Activated CD4-positive, CD25-positive, alpha-beta regulatory T cell treated with anti-CD3 and anti-CD28 coated beads, Interleukin-2, amount 50 U/mL, for 72 hours (primary cell): ENCODE measurements around the gene RAC2.

ENCODE experiments used
- DNase-seq: peaks from one replicate; pipeline ENCODE4 v3.0.0; 2021

RAC2 gene

DNA sequence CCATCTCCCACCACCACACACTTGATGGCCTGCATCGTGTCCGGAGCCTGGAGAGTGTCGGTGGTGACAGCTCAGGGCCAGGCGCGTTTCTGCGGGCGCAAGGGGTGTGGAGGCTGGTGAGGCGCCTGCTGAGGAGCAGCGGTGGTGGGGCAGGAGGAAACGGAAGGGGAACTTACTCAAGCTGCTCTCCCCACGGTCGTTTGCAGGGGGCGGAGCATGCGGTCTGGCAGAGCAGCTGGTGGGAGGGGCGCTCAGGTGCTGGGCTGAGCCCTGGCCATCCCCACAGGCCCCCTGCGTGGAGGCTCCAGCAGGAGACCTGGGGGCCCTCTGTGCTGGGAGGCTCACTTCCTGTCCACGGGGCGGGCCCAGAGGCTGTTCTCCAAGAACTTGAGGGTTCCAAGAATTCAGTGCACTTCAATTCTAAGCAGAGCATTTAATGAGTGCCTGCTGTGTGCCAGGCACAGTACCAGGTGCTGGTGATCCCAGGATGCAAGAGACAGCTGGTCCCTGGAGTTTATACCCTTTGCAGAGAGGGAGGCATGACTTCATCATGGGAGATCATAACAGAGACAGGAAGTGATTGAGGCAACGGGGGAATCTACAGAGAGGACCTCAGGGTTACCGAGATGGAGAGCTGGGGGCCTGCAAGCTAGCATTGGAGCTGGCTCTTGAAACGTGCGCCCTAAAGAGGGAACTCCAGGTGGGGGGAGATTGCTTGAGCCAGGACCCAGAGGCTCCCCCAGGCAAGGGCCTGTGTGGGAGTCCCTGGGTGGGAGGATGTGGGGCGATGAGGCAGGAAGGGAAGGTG is at the start of gene RAC2:
Gene RAC2, minus strand, starts transcription at position 156 of the 808 bp plus-strand sequence. Its CDS starts 121 bp downstream, at position 35.
- DNase-seq = peak; percentile 83

DNA sequence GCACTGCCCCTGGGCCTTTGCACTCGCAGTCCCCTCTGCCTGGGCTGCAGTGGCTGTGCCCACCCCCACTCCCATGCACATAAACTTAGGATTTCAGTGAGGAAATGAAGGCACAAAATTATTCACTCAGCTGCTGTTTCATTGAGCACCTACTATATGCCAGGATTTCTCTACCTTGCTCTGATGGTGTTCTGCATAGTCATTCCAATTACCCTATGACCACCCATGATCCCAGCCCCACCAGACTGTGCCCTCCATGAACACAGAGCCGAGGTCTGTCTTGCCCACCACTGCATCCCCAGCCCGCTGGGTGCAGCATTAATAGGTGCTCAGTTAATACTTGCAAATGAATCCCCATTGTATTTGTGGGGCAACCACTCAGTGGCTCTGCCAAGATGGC is 49.1 kb upstream of the RAC2 start:
- no peak for DNase-seq

DNA sequence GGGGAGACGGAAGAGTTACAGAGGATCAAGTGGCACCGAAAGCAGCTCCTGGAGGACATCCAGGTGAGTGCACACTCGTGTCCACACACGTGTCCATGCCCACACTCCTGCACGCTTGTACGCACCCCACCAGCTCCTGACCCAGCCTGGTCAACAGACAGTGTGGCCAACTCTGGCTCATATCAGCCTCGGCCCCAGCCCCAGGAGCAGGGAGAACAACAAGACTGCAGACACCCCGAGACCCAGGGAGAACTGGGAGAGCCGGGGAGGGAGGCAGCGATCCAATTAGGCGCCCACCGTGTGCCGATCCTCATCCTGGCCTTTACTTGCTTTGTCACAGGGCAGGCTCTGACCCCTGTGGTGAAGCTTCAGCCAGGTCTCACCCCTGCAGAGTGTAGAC is 48.6 kb upstream of the RAC2 start:
- no peak for DNase-seq

GRCh38 chr22:37291559-37292298 is 47.7 kb upstream of the RAC2 start:
- no peak for DNase-seq

- DNase-seq = no peak
Observed at GRCh38 chr22:37290737-37291136, 46.7 kb upstream of the RAC2 start.

GRCh38 chr22:37289156-37289735 is 45.2 kb upstream of the RAC2 start:
- DNase-seq = no peak

GRCh38 chr22:37288521-37288920 is 44.5 kb upstream of the RAC2 start:
- no peak for DNase-seq

GRCh38 chr22:37287550-37287951 is 43.5 kb upstream of the RAC2 start:
- no peak for DNase-seq

- DNase-seq = no peak
Observed at GRCh38 chr22:37285937-37286336, 41.9 kb upstream of the RAC2 start.

- no peak for DNase-seq
Observed at GRCh38 chr22:37284805-37285355, 40.8 kb upstream of the RAC2 start.

GRCh38 chr22:37284126-37284804 is 40.2 kb upstream of the RAC2 start:
- no peak for DNase-seq

GRCh38 chr22:37283393-37283937 is 39.4 kb upstream of the RAC2 start:
- no peak for DNase-seq

DNA sequence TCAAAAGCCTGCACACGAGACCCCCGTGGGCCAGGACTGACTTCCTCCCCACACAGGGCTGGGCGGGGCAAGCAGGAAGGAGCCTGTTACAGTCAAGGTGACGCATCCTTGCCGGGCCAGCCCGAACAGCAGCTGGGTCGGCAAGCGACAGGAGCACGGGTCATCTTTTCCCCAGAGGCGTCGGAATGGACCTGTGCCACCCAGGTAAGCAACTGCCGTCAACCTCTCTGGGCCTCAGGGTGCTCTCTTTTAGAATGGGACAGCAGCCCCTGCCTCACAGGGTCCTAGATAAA is 38.3 kb upstream of the RAC2 start, which contains the start of gene CYTH4:
Gene CYTH4, plus strand, starts transcription at position 124 of the 293 bp plus-strand sequence. Its CDS starts 62 bp downstream, at position 186.
- peak; percentile 74 for DNase-seq

- DNase-seq = no peak
Observed at GRCh38 chr22:37281646-37282384, 37.7 kb upstream of the RAC2 start.

GRCh38 chr22:37281195-37281594 is 37.1 kb upstream of the RAC2 start:
- DNase-seq = no peak

- no peak for DNase-seq
Observed at GRCh38 chr22:37280718-37281117, 36.6 kb upstream of the RAC2 start.

GRCh38 chr22:37279331-37280181 is 35.5 kb upstream of the RAC2 start:
- DNase-seq = no peak

DNA sequence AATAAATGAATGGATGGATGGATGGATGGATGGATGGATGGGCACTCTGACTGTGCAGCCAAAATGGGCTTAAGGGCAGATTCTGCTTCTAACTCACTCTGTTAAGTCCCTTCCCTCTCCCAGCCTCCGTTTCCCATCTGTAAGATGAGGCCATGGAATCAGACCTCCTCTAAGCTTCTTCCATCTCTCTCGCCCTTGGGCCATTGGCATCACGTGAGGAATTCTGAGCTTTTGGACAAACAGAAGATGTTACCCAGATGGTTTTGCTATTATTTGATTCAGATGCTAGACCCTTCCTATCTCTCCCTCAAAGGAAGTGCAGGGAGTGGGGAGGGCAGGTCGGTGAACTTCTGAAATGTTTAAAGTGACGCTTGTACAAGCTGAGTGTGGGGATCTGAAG is 34.2 kb upstream of the RAC2 start:
- no peak for DNase-seq

DNA sequence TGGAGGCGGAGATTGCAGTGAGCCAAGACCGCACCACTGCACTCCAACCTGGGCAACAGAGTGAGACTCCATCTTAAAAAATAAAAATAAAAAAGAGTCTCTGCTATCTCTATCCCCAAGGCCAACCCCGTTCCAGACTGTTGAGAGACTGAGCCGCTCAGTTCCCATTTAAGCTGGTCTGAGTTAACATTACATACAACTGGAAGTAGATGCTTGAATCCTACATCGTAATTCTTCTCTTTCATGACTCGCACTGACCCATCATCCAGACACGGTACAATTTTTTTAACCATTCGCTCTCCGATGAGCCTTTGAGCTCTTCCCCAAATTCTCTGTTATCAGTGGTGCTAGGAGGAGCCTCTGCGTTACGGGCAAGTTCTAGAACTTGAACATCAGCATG is 33.3 kb upstream of the RAC2 start:
- DNase-seq = no peak

DNA sequence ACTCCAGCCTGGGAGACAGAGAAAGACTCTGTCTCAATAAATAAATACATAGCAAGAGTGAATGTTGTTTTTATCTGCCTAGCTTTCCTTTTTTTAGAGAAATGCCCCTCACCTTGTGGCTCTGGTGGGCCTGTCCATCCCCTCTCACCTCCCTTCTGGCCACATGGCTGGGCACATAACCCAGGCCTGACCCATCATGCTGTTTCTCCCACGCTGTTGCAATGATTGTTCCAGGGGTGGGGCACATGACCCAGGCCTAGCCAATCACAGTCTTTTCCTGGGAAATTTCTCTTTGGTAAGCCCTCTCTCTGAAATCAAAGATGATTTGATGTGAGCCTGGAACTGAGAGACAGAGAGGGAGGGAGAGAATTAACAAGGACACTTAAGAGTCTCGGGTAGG is 32.7 kb upstream of the RAC2 start:
- DNase-seq = no peak

DNA sequence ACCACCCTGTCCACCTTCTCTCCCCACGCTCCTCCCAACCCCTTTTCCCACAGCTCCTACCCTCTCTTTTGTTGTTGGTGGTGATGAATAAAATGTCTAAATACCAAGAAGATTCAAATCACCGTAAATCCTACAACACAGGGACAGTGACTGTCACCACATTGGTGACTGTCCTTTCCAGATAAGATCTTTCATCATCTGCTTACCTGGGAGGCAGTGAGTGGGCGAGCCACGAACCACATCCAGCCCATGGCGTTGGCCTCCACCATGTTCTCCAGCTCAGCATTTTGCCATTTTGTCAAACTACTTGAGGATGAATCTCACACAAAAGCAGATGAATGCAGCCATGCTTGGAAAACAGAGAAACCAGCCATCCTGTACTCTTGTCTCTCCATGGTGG is 31.6 kb upstream of the RAC2 start:
- no peak for DNase-seq
